MV-4-11 (cell line): Measurements from ENCODE around the gene SERPINE3.

Experiments
- DNase-seq: peaks from one replicate; lab custom pipeline; 2025; lab: John Stamatoyannopoulos, UW

SERPINE3 gene

DNA sequence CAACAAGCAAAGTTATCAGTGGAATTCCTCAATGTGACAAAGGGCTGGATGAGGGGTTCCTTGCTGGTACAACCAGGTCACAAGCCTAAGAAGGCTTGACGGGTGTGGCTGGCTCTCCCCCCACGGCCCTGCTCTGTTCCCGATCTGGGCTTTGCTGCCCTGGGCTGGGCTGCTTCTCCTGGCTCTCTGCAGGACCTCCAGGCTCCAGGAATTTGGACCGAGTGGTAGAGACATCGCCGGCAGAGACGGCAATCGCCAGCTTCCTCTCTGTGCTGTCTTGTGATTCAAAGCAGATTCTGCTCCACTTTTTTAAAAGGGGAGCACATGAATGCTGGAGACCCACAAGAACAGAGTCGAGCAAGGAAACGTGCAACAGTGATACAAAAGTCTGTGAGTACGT is at the start of gene SERPINE3:
TSS of gene SERPINE3 (plus strand) at position 338 of the 400 bp plus-strand sequence. CDS start 1,401 bp downstream, outside the sequence.
- DNase-seq = no peak

DNA sequence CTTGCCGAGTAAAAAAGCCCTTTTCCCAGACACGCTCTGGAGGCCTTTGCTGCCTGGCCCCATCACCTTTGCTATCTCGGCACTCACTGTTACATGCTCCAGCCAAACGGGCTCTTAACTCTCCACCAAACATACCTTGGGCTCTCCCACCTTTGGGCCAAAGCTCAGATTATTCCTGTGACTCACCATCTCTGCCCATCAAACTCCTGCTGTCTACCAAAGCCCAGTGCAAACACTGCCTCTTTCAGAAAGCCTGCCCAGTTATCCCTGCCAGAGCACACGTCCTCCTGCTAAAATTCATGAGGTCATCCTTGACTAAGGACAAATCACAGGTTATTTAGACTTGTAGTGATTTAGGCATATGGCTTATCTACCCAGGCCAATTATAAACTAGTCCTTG is 48.1 kb upstream of the SERPINE3 start:
- DNase-seq = no peak

DNA sequence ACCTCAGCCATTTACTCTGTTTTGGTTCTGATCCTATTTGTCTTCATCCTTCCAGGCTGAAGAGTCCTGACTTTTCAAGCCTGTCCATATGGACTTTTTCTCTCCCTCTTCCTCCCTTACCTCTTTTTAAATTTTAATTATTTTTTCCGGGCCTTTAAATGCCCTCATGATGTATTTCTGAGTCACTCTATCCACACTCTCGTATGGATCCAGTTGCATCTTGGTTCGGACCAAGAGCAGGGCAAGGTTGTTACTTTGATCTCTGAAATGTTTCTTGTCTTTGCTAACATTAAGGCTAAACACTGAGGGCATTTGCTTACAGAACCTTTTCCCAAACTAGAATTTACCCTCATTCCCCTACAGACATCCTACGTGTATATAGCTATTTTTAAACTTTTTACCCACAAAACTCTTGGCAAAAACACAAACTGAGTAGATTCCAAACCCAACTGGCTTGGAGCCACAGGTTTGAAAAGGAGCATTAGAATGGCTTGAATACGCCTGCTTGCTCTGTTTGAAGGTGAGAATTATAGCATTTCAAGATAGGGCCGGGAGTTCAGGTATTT is 47.4 kb upstream of the SERPINE3 start:
- DNase-seq = no peak

DNA sequence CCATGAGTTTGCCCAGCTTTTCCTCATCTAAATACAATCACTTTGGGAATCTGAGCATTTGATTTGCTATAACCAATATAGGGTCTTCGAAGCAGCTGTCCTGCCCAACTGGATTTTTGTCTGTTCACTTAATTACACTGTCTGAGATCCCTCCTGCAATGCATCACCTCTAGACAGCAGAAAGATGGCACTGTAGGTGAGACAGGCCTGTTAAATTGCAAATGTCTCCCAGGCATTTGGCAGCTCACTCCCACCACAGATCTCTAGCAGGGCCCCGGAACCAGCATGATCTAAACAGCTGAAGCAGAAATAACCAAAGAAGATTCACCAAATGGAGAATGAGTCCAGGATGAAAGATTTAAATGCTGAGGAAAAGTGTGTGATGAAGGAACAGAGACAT is 41.9 kb upstream of the SERPINE3 start:
- no peak for DNase-seq

DNA sequence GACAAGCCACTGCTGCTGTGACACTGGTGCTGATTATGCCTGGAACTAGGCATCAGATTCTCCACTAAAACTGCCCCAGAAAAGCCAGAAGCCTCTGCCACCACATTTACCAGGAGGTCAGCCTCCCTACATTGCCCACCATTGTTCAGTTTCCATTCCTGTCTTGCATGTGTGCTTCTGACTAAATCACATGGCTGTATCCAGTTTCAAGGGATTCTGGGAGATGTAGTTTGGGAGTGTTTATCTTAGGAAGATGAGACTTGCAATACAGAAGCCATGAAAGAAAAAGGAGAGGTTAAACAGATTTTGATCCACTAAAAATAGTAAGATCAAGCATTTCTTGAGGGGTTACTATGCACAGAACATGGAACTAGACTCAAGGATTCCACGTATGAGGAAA is 40.7 kb upstream of the SERPINE3 start:
- no peak for DNase-seq

DNA sequence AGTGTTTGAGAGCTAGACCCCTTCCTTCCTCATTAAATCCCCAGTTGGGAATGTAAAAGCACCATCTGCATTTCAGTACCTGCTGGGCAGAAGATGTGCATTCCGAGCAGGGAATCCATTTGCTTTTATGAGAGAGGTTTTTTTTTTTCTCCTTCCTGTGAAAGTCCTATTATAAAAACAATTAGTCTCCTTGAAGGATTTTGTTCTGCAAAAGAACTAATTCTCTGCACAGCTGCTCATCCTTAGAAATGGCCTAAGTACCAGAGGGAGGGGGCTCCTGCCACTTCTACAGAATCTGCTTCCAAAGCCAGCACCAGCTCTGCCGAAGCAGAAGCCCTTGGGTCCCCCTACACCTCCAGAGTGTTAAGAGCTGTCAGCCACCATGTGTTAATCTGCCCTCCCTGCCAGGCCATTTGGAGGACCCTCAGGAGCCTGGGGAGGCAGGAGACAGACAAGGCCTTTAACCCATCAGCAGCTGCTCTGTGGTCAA is 36.4 kb upstream of the SERPINE3 start:
- DNase-seq = no peak

DNA sequence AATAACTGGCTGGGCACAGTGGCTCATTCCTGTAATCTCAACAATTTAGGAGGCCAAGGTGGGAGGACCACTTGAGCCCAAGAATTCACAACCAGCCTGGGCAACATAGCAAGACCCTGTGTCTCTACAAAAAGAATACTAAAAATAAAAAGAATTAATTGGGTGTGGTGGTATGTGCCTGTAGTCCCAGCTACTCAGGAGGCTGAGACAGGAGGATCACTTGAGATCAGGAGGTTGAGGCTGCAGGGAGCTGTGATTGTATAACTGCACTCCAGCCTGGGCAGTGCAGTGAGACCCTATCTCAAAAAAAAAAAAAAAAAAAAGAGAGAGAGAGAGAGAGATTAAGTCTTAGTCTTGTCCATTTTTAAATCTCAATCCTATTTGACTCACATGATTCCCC is 35.6 kb upstream of the SERPINE3 start:
- no peak for DNase-seq

DNA sequence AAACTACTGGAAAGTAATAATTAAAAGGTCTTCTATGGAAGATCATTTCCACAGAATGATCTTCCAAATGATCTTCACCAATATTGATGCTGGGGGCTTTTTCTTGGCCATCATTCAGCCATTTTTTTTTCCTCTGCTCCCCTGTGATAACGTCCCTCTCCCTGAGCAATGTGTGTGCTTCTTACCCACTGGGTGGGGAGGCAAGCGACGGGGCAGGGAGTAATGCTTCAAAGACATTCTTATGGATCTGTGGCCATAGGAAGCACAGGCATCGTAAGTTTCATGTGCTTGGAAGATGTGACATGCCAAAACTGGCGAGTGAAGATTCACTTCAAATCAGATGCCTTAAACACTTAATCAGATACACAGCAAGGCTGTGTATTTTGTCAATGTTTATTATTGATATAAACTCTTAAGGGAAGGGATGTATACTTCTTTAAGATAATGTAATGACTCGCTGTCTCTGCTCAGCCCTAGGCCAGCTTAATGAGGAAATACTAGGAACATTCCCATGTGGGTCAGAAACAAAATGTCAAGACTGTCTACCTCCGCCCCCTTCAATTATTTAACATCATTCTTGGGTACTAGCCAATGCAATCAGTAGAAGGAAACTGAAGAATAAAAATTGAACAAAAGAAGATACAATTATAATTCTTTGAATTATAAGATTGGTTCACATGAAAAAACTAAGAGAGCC is 34.1 kb upstream of the SERPINE3 start:
- no peak for DNase-seq

DNA sequence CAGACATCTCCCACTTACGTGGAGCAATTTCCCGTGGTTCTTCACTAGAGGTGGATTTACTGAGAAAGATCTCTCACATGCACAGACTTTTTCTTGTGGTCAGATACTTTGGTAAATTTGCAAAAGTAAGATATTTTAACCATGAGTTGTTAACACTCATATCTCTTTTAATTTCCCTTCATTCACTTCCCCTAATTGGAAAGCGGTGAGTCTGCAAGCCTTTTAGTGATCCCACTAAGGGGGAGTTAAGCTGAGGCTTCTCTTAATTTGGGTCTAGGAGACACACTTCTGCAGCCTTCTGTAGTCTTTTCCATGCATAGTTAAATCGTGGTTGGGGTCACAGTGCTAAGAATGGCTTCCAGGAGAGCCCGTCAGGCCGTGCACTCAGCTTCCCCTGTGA is 30.7 kb upstream of the SERPINE3 start:
- DNase-seq = no peak

DNA sequence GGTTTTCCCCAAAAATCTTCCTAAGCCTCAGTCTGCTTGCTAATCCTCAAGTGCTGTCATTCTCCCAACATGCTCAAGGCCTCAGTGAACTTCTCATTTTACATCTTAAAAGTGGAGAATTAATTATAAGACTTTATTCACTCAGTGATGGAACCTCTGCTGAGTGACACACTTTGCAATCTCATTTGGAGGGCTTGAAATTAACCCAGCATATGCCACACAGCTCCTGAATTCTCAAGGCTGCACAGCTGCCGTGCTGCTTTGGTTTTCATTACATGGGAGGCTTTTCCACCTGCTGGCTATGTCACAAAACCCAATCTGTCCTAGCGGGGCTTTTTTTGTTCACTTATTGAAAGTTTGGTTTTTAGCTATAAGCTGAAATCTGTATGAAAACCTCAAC is 28.3 kb upstream of the SERPINE3 start:
- DNase-seq = no peak

DNA sequence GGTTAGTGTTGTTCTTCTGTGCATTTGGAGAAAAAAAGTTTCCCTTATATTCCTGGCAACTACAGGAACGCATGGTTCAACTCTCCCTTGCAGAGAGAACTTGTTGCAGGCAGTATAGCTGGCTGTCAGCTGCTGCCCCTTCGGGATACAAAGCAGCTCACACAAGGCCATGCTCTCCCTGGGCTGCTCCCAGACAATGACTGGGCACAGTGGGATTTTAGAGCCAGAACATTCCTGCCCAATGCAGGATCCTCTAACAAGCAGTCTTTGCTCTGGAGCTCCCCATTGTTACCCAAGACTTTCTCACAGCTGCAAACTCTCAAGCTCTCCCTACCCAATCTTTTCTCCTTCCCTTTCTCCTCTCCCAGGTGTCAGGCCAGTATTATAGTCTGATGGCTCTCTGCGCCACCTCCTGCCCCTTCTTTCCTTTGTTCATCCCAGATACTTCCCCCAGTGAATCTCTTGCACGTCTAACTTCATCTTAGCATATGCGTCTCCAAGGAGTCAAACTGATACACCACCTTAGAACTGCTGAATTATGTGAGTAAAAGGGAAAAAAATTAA is 27.5 kb upstream of the SERPINE3 start:
- DNase-seq = no peak

DNA sequence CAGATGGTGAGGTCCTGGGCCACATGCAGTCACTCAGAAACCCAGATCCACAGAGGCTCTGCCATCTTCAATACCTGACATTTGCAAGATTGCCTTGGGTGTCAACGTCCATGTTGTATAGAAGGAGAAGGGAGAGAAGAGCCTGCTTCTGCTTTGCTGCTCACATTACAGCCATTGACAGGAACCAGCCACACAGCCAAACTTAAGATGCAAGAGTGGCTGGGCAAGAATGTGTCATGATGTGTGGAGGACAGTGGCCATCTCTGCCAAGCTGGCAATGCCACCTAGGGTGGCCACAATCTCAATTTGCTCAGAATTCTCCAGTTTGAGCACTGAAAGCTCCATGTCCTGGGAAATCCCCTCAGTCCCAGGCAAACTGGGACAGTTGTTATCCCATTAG is 25.9 kb upstream of the SERPINE3 start:
- DNase-seq = no peak

DNA sequence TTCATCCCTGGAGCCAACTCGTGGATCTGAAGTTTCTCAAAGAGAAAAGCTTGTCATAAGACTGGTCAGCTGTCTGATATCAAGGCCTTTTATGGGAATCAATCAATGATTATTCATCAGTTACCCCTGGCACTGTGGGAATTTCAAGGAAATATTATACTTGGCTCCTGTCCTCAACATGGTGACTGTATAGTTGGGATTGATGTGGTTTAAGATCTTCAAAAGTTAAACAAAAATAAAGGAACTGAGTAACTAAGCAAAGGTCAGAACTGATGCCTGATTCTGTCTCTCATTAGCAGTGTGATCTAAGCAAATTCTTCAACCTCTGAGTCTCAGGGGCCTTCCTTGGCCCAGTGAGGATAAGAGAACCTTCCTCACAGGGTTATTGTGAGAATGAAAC is 22.2 kb upstream of the SERPINE3 start:
- no peak for DNase-seq

DNA sequence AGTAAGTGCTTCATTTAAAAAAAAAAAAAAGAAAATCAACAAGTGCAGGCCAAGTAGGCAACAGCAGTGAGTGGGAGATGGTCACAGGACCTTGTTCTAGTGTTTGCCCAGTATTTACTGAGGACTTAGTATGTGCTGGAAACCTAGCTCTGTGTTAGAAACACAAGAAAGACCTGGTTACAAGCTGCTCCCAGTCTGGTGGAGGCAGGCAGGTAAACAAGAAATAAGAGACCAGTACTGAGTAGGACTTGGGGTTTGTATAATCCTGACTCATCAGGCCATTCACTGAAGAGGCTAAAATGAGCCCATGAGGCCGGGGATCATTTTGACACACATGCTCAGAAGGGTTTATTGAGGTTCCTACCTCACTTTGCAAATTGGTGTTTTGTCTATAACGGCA is 21.5 kb upstream of the SERPINE3 start:
- DNase-seq = no peak

DNA sequence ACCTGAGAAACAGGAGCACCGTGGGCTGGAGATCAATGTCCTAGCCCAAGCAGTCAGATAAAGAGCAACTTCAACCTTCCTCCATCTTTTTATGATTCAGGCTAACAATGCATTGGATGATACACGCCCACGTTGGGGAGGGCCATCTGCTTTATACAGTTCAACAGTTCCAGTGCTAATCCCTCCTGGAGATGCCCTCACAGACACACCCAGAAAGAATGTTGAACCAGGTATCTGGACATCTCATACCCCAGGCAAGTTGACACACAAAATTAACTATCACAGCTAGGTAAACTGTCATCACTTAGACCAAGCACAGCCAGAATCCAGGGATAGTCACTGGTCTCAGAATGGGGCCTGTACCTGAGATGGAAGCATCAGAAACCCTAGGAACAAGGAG is 20.6 kb upstream of the SERPINE3 start:
- DNase-seq = no peak

DNA sequence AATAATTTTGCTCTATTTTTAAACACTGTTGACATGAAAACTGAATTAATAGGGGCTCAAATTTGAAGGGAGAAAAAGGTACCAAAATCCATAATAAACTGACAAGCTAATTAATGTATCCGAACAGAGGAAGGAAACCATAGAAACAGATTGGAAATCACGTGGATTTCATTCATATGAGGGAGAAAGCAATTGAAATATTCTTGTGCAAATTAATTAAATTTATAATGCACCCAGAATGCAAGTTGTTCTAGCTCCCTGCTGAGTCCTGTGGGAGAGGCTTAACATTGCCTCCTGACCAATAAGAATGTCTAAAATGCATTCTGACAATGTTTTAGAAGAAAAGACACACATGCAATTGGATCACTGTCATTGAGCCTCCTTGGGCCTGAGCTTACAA is 17.7 kb upstream of the SERPINE3 start:
- DNase-seq = no peak

DNA sequence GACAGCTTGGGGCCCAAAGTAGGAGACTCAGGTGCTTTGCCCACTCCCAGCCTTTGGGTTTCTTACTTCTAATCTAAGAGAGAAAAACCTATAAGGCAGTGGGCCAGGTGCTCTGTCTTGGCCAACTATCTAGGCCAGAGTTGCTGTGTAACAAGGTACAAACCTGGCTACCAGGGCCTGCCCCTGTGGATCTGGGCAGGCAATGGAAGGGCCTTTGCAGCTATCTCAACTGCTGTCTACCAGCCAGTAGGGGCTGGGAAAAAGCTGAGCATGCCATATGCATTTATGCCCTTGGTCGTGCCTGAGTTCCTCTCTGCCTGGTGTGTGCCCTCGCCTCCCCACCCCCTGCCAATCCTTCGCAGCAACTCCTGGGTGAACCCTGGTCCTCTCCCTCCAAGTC is 16.7 kb upstream of the SERPINE3 start:
- DNase-seq = no peak

DNA sequence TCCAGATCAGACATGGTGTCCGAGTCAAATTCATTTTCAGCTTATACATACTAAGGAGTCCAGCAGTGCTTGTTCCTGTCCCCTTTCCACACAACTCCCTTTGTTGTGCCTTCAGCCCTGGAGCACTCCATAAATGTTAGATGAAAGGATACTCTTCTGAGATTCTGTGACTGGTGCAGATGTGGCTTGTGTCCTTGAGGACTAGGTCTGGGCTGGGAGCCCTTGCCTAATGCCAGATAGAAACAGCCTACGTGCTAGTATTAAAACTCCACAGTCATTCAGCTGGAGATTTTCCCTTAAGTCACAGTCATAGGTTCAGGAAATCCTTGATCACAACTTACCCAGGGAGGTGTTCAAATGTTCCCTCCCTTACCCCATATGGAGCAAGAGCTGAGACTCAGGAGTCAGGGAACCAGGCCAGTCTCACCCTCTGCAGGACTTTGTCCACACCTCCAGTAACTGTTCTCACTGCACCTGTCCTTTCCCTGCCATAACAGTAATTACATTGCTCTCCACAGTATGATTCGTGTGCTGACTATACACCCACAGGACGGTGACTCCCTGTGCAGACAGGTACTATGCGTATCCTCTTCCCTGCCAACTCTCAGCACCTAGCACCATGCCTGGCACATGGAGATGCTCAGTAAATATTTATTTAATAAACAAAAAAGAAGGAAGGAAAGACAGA is 15.5 kb upstream of the SERPINE3 start:
- DNase-seq = no peak

DNA sequence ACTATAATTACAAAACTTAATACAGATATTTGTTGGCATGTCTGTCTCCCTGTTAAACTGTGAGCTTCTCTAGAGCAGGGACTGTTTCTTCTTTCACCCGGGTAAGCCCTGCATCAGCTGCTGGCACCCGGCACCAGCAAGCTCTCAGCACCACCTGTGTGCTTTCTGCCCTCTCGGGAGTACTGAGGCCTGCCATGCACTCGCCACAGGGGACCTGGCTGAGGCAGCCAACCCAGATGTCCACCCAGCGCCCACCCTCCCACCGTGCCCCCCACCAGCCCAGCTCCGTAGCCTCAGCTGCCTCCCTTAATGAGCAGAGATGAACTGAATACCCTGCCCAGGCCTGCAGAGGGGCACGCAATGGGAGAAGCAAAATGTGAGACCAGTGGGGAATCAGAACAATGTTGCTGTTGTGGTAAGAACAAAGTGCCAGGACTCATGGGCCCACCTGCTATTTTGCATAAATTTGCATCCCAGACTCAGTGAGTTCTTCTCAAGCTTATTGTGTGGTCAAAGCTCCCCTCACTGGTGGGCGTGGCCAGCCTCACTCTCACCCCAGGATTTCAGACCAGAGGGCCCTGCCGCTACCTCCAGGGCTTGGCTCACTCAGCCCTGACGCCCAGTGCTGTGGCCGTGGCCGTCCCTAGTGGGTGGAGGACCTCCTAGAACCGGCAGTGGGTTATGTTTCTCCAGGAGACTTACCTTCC is 14.6 kb upstream of the SERPINE3 start:
- no peak for DNase-seq

DNA sequence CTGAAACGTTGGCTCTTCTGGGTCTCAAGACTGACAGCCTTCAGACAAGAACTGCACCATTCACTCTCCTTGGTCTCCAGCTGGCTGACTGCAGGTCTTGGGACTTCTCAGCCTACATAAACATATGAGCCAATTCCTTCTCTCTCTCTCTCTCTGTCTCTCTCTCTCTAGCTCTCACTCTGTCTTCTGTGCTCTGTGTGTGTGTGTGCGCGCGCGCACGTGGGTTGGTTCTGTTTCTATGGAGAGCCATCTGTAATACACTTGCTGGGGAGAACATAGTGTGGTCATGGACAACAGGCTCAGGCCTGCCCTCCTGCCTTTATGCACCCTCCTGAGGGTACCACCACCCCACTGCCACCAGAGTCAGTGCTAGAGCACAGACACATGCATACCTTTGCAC is 13.7 kb upstream of the SERPINE3 start:
- DNase-seq = peak; percentile 24

DNA sequence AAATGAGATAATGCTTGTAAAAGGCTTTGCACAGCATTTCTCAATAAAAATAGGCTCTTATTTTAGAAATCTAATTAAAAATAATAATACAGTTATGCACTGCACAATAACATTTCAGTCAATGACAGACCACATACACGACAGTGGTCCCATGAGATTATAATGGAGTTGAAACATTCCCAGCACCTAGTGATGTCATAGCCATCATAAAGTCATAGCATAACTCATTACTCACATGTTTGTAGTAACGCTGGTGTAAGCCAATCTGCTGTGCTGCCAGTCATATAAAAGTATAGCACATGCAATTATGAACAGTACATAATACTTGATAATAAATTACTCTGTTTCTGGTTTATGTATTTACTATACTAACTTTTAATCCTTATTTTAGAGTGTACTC is 12.7 kb upstream of the SERPINE3 start:
- DNase-seq = no peak

DNA sequence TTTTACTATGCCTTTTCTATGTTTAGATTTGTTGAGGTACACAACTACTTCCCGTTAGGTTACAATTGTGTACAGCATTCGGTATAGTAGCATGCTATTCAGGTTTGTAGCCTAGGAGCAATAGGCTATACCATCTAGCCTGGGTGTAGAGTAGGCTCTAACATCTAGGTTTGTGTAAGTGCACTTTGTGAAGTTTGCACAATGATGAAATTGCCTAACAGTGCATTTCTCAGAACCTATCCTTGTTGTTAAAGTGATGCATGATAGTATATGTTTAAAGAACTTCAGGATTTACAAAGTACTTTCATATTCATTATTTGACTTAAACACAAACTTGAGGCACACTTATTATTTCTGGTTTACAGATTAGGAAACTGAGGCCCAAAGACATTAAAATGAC is 11.5 kb upstream of the SERPINE3 start:
- peak; percentile 25 for DNase-seq
